GM12878 (cell line): ENCODE results near the gene SLC2A1. TPM values are rescaled to one million over a fixed set of nuclear protein-coding genes. Genes with fewer than 3 reads are reported as not detected.
A peak's percentile ranks its signal among the peaks of the same experiment; 100 is the strongest.

Experiments used
- ATAC-seq: fragments of 200-7000 bp; cut with Tn5 transposase; 3 replicates; pipeline ENCODE4 v1.9.1; 2020; ENCODE audit warnings: mild to moderate bottlenecking, moderate library complexity
- BruUV-seq: library from RNA; stranded (reverse); fragments of 400-500 nt; replicated peaks from 2 replicates; lab custom pipeline; 2021; lab: Mats Ljungman, UMichigan
- CTCF ChIA-PET: fragments of 300-600 bp; sonication (Branson Sonifier 250); formaldehyde crosslinking; extraction: SDS; loops from one replicate; lab custom pipeline; 2021; ENCODE audit warnings: inconsistent platforms; lab: Yijun Ruan, JAX
- POLR2A ChIA-PET: fragments of 350-600 bp; formaldehyde crosslinking; extraction: SDS; loops from one replicate; lab custom pipeline; 2021; ENCODE audit warnings: inconsistent platforms; lab: Charles Lee
- RAD21 ChIA-PET: fragments of 300-600 bp; sonication (Branson Sonifier 250); formaldehyde crosslinking; loops from one replicate; lab custom pipeline; 2023; ENCODE audit warnings: antibody characterized with exemption; ENCODE audit not compliant: unreplicated experiment; lab: Charles Lee
- SMC1A ChIA-PET: fragments of 300-600 bp; sonication (Branson Sonifier 250); formaldehyde crosslinking; loops from one replicate; lab custom pipeline; 2023; ENCODE audit not compliant: unreplicated experiment, uncharacterized antibody; lab: Charles Lee
- DNase-seq: peaks from one replicate; pipeline ENCODE4 v3.0.0-alpha.2; 2011; ENCODE audit warnings: low read depth, low spot score
- FAIRE-seq: peaks from 3 replicates; lab custom pipeline; 2011; peaks lifted over from hg19 to GRCh38; lab: Jason Lieb, UNC
- H2AFZ ChIP-seq: 2 replicates; pipeline ENCODE4 v1.6.0; 2011; ENCODE audit warnings: low read depth, low read length, control low read depth; ENCODE audit not compliant: control insufficient read depth
- H3K27ac ChIP-seq: 2 replicates; pipeline ENCODE4 v1.5.1; 2011; ENCODE audit warnings: control low read depth; ENCODE audit not compliant: control insufficient read depth, insufficient read depth
- H3K27me3 ChIP-seq, 2 experiments: replicated peaks in 1 of 2; 2 replicates each; pipeline versions ENCODE4 v1.6.0 to v1.6.1; 2011; ENCODE audit warnings: low read length in 1 of 2; ENCODE audit not compliant: control insufficient read depth in 2 of 2, insufficient read depth in 2 of 2
- H3K36me3 ChIP-seq, 2 experiments: 2 replicates each; pipeline ENCODE4 v1.5.1; 2011; ENCODE audit warnings: low read length in 1 of 2; ENCODE audit not compliant: control insufficient read depth in 2 of 2, insufficient read depth in 2 of 2
- H3K4me1 ChIP-seq: 2 replicates; pipeline ENCODE4 v1.6.1; 2011; ENCODE audit warnings: mild to moderate bottlenecking, low read length, moderate library complexity, mixed read lengths; ENCODE audit not compliant: control insufficient read depth, insufficient read depth
- H3K4me2 ChIP-seq: 2 replicates; pipeline ENCODE4 v1.6.0; 2011; ENCODE audit warnings: control low read depth; ENCODE audit not compliant: control insufficient read depth, insufficient read depth
- H3K4me3 ChIP-seq: fragments of 200-600 bp; sonication (generic); 2 replicates; pipeline ENCODE4 v1.5.1; 2016
- H3K79me2 ChIP-seq: 2 replicates; pipeline ENCODE4 v1.6.0; 2011; ENCODE audit warnings: low read length; ENCODE audit not compliant: control insufficient read depth, insufficient read depth
- H3K9ac ChIP-seq: 2 replicates; pipeline ENCODE4 v1.8.0; 2011; ENCODE audit warnings: low read length, control low read depth, mixed read lengths; ENCODE audit not compliant: control insufficient read depth, insufficient read depth
- H3K9me3 ChIP-seq: replicated peaks from 3 replicates; pipeline ENCODE4 v1.5.1; 2011; ENCODE audit warnings: mild to moderate bottlenecking, low read length; ENCODE audit not compliant: control insufficient read depth, insufficient read depth
- H4K20me1 ChIP-seq: 2 replicates; pipeline ENCODE4 v1.6.0; 2011; ENCODE audit not compliant: control insufficient read depth, insufficient read depth
- BCLAF1 ChIP-seq: fragments of 450-650 bp; IDR thresholded peaks from 2 replicates; pipeline ENCODE4 v1.6.1; 2017; ENCODE audit warnings: antibody characterized with exemption, mild to moderate bottlenecking, moderate library complexity
- CTCF ChIP-seq, 3 experiments: IDR thresholded peaks in 2 of 3; conservative IDR thresholded peaks in 1 of 3; 2 replicates each; pipeline ENCODE4 v1.5.1; 2011; ENCODE audit warnings: low read depth in 3 of 3, low read length in 3 of 3, mild to moderate bottlenecking in 3 of 3, control low read depth in 2 of 3, moderate library complexity in 2 of 3, inconsistent platforms in 1 of 3, mixed read lengths in 1 of 3; ENCODE audit not compliant: control insufficient read depth in 2 of 3, insufficient read depth in 1 of 3; ENCODE audit errors: extremely low read depth in 1 of 3
- HCFC1 ChIP-seq: fragments of 150-350 bp; IDR thresholded peaks from 2 replicates; pipeline ENCODE4 v1.6.1; 2014; ENCODE audit warnings: low read length
- POLR2A ChIP-seq: IDR thresholded peaks from 2 replicates; pipeline ENCODE4 v1.6.1; 2011; ENCODE audit warnings: low read depth, mild to moderate bottlenecking, low read length
- SMAD1 ChIP-seq: fragments of 450-650 bp; IDR thresholded peaks from 2 replicates; pipeline ENCODE4 v1.6.1; 2018; ENCODE audit warnings: mild to moderate bottlenecking, low read depth; ENCODE audit not compliant: partially characterized antibody
- TCF12 ChIP-seq: IDR thresholded peaks from 2 replicates; pipeline ENCODE4 v1.6.1; 2011; ENCODE audit warnings: low read depth, mild to moderate bottlenecking, low read length
- WGBS: methylation state at CpG from one replicate; pipeline ENCODE4 v1.1.6; 2016; ENCODE audit warnings: low lambda C conversion rate; ENCODE audit not compliant: insufficient replicate concordance, insufficient coverage; ENCODE audit errors: missing lambda C conversion rate; 5-methylcytosine and 5-hydroxymethylcytosine counted together
- in situ Hi-C: fragments of 300-500 bp; cut with MboI; formaldehyde crosslinking; loops from 9 replicates; pipeline ENCODE4 v1.14.3; 2018; ENCODE audit warnings: mixed read lengths
- intact Hi-C: fragments of 100-400 bp; cut with micrococcal nuclease; formaldehyde crosslinking; loops from one replicate; pipeline ENCODE4 v1.14.2; 2022; ENCODE audit not compliant: unreplicated experiment
- polyA plus RNA-seq, 11 experiments: library from polyadenylated mRNA; depleted of rRNA in 4 of 11; unstranded in 6 of 11; stranded (reverse) in 5 of 11; fragments of >200 nt; fragmentation: Nextera tagmentation in 4 of 11; fragmentation: Illumina TruSeq in 1 of 11; extraction: Ambion mirVana in 4 of 11; extraction: Trizol in 1 of 11; gene quantifications; 1 replicate in 1 of 11; 2 replicates in 10 of 11; pipeline versions ENCODE4 v1.2.1 to v1.2.3, GENCODE V29; 2011 to 2016; ENCODE audit warnings: inconsistent platforms in 2 of 11, missing spikeins in 2 of 11, low read depth in 1 of 11
- total RNA-seq, 4 experiments: library from RNA; depleted of rRNA in 3 of 4; stranded (reverse); fragments of >200 nt in 3 of 4; fragmentation: Illumina TruSeq in 1 of 4; extraction: Trizol in 1 of 4; gene quantifications; 2 replicates each; pipeline versions ENCODE4 v1.2.1 to v1.2.3, GENCODE V29; 2013 to 2021

The SLC2A1 gene
- total and polyA plus RNA-seq, 10 of the 15 experiments (the other 5 are each of a cell fraction or from before 2014, with no cell fraction given), result 5.7 to 66.0 (median 44.2) TPM

- H3K27ac ChIP-seq, result peak overlapping the region; percentile 6; the same call in 1 of the 2 replicates
- no peak for FAIRE-seq
- H3K9me3 ChIP-seq, result no peaks in the 10 kb centered on the region
- no peak overlapping the region for H3K9ac ChIP-seq
- peak overlapping the region; percentile 45 for H3K4me2 ChIP-seq
- intact Hi-C loops, result no loop called here
- peaks cover 18% of the 10 kb centered on the region for H4K20me1 ChIP-seq
- peaks cover 81% of the 10 kb centered on the region for H3K4me1 ChIP-seq
- H3K4me3 ChIP-seq, result 0 out of 2 replicates have a peak overlapping the region, but pooled peaks have one; percentile 25
- 0 out of 2 replicates have a peak, but pooled peaks have one; percentile 36 for TF ChIP-seq POLR2A
- no peak for TF ChIP-seq TCF12
- WGBS, result 49% methylated on average over 10 of the region's 10 CpGs
- ChIA-PET POLR2A (interaction anchor here (1.0 to 1.7 kb wide), 3 partner anchors 10 to 127 kb away, joined by 4 to 6 read pairs (median 5); no protein-coding TSS in a partner anchor), SMC1A (interaction anchor here (0.8 to 1.8 kb wide), 5 partner anchors 9 to 23 kb away, joined by 3 to 6 read pairs (median 4); no protein-coding TSS in a partner anchor), RAD21 (interaction anchor here (1.4 to 2.6 kb wide), 2 partner anchors 10 to 12 kb away, joined by 4 to 10 read pairs; no protein-coding TSS in a partner anchor), CTCF (interaction anchor here (0.5 to 1.6 kb wide), 5 partner anchors 8 to 127 kb away, joined by 3 to 7 read pairs (median 3); no protein-coding TSS in a partner anchor)
- no peaks in the 10 kb centered on the region for H3K27me3 ChIP-seq
- no peak for DNase-seq
- in situ Hi-C loops, result no loop called here
- ATAC-seq, result peak; percentile 11; the same call in 1 of the 3 replicates
- H3K79me2 ChIP-seq, result peaks cover 96% of the 10 kb centered on the region
- H2AFZ ChIP-seq, result no peak overlapping the region
- peaks cover 25 to 38% of the 10 kb centered on the region in 2 experiments for H3K36me3 ChIP-seq
- no TSS peak for BruUV-seq
These were observed 12.4 kb downstream of the SLC2A1 start for GRCh38 chr1:42946120-42946898.

GRCh38 chr1:42945164-42945563, 13.5 kb downstream of the SLC2A1 start:
- intact Hi-C loops, result no loop called here
- Histone ChIP-seq H3K27ac (peak overlapping the region; percentile 74), H3K4me2 (peak overlapping the region; percentile 69), H4K20me1 (peaks cover 18% of the 10 kb centered on the region), H2AFZ (no peak overlapping the region), H3K36me3 (peaks cover 34 to 40% of the 10 kb centered on the region in 2 experiments), H3K9ac (peak overlapping the region; percentile 36), H3K9me3 (no peaks in the 10 kb centered on the region), H3K4me3 (no peak overlapping the region), H3K79me2 (peaks cover 97% of the 10 kb centered on the region), H3K4me1 (peaks cover 79% of the 10 kb centered on the region), H3K27me3 (no peaks in the 10 kb centered on the region)
- ChIA-PET RAD21 (interaction anchor here (0.9 to 1.4 kb wide), 2 partner anchors 11 to 13 kb away, joined by 4 read pairs; no protein-coding TSS in a partner anchor), CTCF (interaction anchor here (0.8 to 2.0 kb wide), 4 partner anchors 21 to 131 kb away, joined by 3 to 5 read pairs (median 4); no protein-coding TSS in a partner anchor), POLR2A (interaction anchor here (1.0 to 1.4 kb wide), 2 partner anchors 12 to 128 kb away, joined by 3 to 4 read pairs; no protein-coding TSS in a partner anchor), SMC1A (interaction anchor here (2.4 to 4.5 kb wide), 2 partner anchors 9 to 13 kb away, joined by 6 to 26 read pairs; no protein-coding TSS in a partner anchor)
- no TSS peak for BruUV-seq
- DNase-seq (no peak), ATAC-seq (peak; percentile 53), FAIRE-seq (no peak)
- in situ Hi-C loops, result no loop called here
- WGBS, result 42% methylated on average over 6 of the region's 6 CpGs
- TF ChIP-seq SMAD1 (no peak), BCLAF1 (no peak), CTCF (IDR thresholded peaks at IDR 0.05 in 2 of 3, conservative IDR thresholded peaks at IDR 0.05 in 1 of 3; ENCODE audit: control insufficient read depth in 2 of 3, extremely low read depth in 1 of 3, insufficient read depth in 1 of 3, low read depth in 3 of 3, low read length in 3 of 3) (no peak), HCFC1 (no peak)
